GM19324 (cell line): ENCODE data around the gene COPS4.
A peak's percentile ranks its signal among the peaks of the same experiment; 100 is the strongest.
"Not testable (repeated sequence)": the region's sequence is repeated elsewhere in the genome, so short reads cannot be mapped to it uniquely, and the experiment has no call there.

ENCODE experiments used
- ATAC-seq: cut with Tn5 transposase; IDR thresholded peaks from one replicate; pipeline ENCODE4 v1.9.1; 2021; ENCODE audit warnings: mild to moderate bottlenecking, moderate library complexity; ENCODE audit not compliant: unreplicated experiment, low FRiP score

Gene COPS4

DNA sequence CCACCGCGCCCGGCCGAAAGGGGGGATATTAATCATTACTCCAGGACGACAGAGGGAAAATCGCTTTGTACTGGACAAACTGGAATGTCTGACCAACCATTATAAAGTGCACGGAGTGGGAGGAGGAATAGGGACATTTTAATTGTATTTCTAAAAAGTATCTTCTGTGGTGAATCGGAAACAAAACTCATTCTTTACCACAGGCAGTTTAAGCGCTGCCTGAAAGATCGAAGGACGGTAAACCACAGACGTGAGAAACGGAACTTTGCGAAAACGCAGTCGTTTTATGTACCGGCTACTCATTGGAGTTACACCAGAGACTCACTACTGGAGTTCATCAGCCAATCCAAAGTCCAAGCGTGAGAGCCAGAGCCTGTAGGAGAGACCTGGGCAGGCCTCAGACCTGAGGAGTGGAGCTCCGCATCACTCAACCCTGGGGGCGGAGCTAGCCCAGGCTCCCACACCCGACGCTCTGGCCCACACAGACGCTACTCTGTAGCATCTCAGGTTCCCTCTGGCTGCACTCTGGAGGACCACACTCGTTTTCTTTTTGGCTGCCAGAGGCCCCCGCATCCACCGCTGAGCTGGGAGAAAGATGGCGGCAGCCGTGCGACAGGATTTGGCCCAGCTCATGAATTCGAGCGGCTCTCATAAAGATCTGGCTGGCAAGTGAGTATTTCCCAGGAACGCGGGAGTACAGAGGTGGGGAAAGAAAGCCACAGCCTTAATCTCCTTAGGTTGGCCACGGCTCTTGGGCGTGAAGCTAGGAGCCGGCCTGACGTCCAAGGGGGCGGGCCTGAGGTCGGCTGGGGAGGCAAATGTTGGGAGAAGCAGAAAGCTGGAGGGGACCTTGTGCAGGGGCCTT, at the start of gene COPS4:
Gene COPS4, plus strand, starts transcription at position 554 of the 865 bp plus-strand sequence. Its CDS starts 42 bp downstream, at position 596.
- ATAC-seq: peak; percentile 100

- ATAC-seq: not testable (repeated sequence)
These were observed 47.5 kb upstream of the COPS4 start for GRCh38 chr4:82987519-82987918.

DNA sequence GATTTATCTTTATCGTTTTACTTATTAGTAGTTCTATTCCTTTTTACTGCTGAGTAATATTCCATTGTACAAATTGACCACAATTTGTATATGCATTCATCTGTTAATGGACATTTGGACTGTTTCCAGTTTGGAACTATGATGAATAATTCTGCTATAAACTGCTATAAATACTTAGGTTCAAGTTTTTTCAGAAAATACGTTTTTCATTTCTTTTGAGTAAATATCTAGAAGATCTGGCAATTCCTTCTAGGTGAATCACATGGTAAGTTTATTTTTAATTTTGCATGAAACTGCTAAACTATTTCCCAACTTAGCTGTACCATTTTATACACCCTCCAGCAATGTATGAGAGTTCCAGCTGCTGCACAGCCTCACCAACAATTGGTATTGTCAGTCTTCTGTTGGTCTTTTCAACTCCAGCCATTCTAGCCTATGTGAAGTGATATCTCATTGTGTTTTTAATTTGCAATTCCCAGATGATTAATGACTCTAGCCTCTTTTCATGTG, 46.6 kb upstream of the COPS4 start:
- no peak for ATAC-seq

DNA sequence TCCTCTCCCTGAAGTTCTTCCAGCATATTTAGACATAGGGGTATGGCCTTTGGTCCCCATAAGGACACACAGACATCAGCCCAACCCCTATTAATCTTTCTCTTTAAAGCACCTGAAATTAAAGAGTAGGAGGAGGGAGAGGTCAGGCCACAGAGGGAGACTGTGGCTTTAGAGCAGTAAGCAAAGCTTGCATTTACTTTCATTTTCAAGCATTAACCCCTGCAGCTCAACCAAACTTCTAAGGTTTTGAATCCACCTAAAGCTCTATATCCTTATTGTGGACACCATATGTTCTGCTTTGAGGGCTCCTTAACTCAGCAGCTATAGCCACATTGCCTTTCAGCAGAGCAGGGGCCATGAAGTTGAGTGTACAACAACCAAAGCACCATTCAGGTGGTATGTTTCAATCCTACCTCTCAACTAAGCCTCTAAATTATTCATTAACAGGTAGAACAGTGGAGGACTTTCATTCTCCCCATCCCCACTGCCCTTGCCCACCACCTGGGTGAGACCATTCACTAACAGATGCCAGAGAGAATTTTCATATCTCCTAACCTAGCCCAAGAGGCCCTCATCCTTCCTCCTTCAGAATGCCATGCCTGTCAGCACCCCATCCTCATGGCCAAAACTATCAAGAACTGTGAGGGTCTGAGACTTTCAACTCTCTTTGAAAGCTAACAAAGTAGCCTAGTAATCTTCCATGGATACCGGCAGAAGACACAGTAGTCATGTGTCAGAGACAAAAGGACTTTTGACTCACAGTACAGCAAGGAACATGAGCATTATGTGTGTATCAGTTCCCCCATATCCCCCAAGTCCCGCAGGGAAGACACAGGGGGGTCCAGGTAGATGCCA, 45.2 kb upstream of the COPS4 start:
- ATAC-seq: peak; percentile 81

DNA sequence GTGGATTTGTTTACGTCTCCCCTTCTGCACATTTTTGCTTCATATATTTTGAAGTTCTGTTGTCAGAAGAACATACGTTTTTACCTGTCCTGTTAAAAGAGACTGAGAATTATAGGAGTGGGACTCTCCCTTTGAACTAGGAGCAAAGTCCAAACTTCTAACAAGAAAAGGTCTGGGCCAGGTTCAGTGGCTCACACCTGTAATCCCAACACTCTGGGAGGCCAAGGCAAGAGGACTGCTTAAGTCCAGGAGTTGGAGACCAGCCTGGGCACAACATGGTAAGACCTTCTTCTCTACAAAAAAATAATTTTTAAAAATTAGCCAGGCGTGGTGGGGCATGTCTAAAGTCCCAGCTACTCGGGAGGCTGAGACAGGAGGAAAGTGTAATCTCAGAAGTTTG, 40.1 kb upstream of the COPS4 start:
- ATAC-seq: no peak

DNA sequence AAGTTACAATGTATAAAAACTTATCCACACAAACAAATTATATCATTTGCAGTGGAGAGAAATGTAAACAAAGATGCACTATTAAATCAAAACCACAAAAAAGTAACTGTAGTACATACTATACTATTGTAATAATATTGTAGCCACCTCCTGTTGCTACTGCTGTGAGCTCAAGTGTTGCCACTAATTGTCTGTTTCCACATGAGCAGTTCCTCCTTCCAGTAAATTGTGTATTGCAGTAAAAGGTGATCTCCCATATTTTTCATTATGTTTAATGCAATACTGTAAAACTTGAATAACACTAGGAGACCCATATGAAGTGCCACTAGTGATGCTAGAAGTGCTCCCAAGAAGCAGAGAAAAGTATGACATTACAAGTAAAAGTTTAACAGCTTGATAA, 36.1 kb upstream of the COPS4 start:
- ATAC-seq: no peak

DNA sequence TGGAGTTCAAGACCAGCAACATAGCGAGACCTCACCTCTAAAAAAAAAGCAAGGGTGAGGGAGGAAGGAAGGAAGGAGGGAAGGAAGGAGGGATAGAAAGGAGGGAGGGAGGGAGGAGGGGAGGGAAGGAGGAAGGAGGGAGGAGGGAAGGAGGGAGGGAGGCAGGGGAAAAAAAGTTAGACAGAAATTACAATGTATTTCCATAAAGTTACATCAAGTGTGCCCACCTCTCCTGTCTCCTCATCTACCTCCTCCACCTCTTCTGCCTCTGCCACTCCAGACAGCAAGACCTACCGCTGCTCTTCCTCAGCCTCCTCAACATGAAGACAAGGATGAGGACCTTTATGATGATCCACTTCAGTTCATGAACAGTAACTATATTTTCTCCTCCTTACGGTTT, 32.7 kb upstream of the COPS4 start:
- ATAC-seq: no peak

- not testable (repeated sequence) for ATAC-seq
These were observed 31.8 kb upstream of the COPS4 start for GRCh38 chr4:83003044-83003791.

DNA sequence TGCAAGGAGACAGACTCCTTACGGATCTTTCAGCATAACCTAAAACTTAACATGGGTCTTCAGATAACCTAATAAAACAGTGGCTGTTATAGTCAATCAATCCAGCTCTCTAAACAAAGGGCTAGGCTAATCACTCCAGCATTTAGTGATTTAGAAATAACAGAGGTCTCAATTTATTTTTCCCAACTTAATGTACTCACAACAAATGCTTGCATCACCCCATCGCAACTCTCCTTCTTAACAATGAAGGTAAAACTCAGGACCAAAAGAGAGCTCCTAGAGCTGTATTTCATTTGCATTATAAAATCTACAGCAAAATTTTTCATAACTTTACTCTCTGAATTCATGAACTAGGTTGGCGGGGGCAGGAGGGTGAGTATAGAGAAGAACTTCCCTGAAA, 25.5 kb upstream of the COPS4 start:
- no peak for ATAC-seq

GRCh38 chr4:83010111-83010521, 24.9 kb upstream of the COPS4 start:
- no peak for ATAC-seq

DNA sequence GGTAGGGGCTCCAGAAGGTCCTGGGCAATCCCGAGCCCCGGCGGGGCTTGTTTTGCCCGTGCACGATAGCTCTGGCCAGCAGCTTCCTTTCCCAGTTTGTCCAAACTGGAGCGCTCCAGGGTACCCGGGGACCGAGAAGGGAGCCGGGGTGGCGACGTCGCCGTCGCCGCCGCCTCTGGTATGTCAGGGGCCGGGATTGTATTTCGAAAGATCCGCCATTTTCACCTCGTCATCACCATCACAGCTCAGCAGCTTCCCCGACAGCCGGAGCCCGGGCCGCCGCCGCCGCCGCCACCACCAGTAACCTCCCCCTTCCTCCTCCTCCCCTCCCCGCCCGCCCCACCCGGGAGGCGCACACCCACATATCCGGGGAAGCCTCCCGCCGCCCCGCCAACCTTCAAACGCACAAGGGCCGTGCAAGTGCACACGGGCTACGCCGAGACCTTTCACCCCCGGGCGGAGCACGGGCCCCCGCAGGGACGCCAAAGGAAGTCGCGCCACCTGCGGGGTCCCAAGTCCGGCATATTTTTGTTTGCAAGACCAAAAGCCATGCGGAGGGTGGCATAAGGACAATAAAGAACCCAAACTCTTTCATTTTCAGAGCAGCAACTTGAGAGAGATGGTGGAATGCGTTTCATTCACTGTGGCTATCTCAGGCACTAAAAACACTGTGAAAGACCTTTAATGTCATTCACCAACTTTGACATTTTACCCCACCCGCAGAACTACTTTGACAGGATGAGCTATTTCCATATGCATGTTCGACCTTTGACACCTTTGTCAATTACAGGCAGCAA, 24.3 kb upstream of the COPS4 start, which contains the start of gene LIN54:
Gene LIN54, minus strand, starts transcription at position 302 of the 797 bp plus-strand sequence. CDS start 25,979 bp downstream, outside the sequence.
- ATAC-seq: peak; percentile 42

DNA sequence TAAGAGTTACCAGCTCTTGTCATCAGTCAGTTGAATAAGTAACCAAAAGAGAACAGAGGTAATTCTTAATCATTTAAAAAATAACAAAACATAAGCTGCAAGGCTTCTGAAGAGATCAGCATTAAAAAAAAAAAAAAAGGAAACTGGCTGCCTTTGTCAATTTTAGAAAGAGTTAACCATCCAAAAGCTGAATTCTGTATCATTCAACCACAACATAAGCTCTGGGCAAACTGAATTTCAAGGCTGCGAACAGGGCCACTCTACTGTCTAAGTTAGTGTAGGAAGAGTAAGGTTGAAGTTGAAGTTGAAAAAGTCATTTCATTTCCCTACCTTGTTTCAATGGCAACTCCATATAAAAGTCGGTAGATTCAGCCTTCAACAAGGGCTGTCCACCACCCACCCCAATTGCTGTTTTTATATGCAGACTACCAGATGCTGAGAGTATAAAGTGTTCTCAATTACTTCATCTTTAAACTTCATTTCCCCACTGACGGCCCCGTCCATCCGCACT, 23.2 kb upstream of the COPS4 start:
- ATAC-seq: no peak

DNA sequence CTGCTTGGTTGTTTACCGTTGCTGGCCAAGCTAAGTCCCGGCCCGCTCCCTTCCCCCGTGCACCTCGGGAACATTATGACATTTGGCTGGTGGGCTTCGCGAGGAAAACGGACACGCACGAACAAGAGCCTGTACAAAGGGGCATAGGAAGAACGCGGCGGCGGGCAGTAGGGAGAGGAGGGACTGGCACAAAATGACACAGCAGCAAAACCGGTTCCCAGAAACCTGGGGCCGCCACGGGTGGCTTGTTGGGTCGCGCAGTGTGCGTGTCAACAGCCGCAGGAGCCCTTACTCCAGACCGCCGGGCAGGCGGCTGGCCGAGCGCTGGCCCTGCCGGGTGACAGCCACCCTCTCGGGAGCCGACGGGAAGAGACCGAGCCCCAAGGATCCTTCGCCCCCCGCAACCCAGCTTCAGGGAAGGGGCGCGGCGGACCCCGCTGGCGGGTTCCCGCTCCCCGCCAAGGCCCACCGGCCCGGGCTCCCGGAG, 22.7 kb upstream of the COPS4 start:
- peak; percentile 11 for ATAC-seq

DNA sequence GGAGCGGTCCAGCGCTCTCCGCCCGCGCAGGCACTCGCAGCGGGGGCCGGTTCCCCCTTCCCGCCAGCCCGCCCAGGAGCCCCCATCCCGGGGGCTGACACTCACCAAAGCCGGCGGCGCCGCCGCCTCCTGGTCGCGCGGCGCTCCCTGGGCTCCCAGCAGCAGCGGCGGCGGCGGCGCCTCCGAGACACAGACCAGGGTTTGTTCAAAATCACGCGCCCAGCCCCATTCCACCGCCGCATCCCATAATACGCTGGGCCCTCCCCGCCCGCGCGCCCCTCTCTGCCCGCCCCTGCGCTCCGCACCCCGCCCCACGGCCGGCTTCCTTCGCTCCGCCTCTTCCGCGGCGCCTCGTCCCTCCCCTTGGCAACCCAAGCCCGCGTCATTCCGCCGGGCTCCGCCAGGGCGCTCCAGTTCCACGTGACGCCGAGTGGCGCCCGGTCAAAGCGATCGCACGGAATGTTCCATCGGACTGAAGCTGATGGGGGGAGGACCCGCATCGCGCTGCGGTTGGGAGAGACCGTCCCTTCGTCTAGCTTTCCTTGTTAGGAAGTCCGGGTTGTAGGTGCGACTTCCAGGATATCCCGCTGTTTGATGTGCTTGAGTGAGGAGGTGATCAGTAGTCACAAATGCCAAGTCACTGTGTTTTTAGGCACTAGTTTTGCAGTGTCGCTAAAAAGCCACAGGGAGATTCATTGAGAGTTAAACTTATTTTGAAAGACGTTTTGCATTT, 22.1 kb upstream of the COPS4 start:
- peak; percentile 88 for ATAC-seq

DNA sequence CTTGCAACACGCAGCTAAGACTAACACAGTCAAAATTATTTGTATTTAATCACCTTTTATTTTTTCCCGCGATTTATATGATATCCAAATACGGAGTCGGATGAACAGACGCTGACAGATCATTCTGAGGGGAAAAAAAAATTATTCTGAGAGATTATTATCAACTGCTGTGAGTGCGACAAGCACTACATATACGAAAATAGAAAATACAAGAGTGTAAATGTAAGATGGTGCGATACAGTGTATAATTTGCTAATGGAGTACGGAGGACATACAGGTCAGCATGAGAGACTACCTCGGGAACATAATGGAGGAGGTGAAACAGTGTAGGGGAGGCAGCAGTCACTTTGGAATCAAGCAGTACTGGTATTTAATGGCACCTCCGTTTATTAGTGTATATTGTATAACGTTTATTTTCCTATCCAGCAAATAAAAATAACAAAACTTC, 21.5 kb upstream of the COPS4 start:
- no peak for ATAC-seq

DNA sequence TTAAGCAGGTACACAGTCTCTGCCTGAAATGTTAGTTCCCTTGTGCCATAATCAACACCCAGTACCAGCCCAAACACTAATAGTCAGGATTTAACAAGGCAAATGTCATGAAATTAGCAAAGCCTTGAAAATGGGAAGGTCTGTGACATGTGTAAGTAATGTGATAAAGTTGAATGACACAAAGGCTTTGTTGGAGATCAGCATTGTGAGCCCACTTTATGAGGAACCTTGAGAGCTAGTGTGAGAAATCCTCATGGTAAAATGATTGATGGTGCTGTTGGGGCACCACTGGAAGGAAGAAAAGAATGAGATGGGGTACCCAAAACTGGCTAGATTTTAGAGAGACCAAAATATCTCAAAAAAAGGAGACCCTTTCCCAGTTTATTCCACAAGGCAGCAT, 21.1 kb upstream of the COPS4 start:
- no peak for ATAC-seq

DNA sequence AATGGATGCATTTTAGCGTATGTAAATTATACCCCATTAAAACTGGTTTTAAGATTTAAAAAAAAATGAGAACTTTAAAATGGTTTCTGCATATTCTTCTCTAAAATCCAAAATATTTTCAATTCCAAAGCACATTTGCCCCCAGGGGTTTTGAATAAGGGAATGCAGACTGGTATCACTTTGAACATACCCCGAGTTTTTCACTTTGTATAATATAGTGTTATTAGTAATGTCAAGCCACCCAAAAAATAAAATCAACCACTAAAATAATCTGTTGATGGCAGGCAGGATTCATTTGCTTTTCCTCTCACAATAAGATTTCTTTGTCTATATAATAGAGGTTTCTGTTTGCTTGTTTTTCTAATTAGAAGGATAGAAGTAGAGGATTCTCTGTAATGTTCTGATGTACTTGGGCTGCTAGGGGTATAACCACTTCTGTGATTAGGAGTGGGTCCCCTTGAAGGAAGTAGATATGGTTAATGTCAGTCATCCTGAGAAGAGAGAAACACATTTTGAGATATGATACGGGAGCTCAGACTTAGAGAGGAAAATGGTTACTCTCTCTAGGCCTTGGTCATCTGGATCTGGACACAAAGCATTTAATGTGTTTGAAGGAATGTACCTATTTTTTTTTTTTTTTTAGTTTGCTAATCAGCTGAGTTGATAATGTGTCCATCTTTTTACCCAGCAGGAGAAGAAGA, 15.0 kb upstream of the COPS4 start:
- ATAC-seq: no peak
